HepG2 (cell line): Measurements from ENCODE around the gene EDEM1. TPM values are rescaled to one million over a fixed set of nuclear protein-coding genes. Genes with fewer than 3 reads are reported as not detected.

Experiments used
- ATAC-seq: fragments of 200-7000 bp; cut with Tn5 transposase; 3 replicates; pipeline ENCODE4 v1.9.1; 2020; ENCODE audit warnings: mild to moderate bottlenecking, moderate library complexity
- BruUV-seq: library from RNA; stranded (reverse); fragments of 400-500 nt; replicated peaks from 2 replicates; lab custom pipeline; 2021; lab: Mats Ljungman, UMichigan
- CTCF ChIA-PET: fragments of 300-600 bp; formaldehyde crosslinking; extraction: SDS; loops from one replicate; lab custom pipeline; 2021; ENCODE audit warnings: low total read pairs, inconsistent platforms, low intra/inter-chr PET ratio; lab: Yijun Ruan, JAX
- POLR2A ChIA-PET: fragments of 350-600 bp; sonication (Branson Sonifier 250); formaldehyde crosslinking; loops from one replicate; lab custom pipeline; 2020; ENCODE audit warnings: antibody characterized with exemption, inconsistent platforms; lab: Yijun Ruan, JAX
- DNase-seq: peaks from one replicate; pipeline ENCODE4 v3.0.0-alpha.2; 2015; ENCODE audit warnings: low spot score
- FAIRE-seq: peaks from 3 replicates; lab custom pipeline; 2011; peaks lifted over from hg19 to GRCh38; lab: Jason Lieb, UNC
- H2AFZ ChIP-seq: one replicate; pipeline ENCODE4 v1.6.1; 2011; ENCODE audit warnings: low read length, inconsistent platforms
- H3K27ac ChIP-seq: fragments of 300-600 bp; 3 replicates; pipeline ENCODE4 v1.8.0; 2011; ENCODE audit warnings: mixed run types, mild to moderate bottlenecking, mixed read lengths, low read length, inconsistent platforms; ENCODE audit not compliant: insufficient read depth; ENCODE audit errors: extremely low read length
- H3K27me3 ChIP-seq, 2 experiments: fragments of 200-600 bp in 1 of 2; 2 replicates in 1 of 2; 3 replicates in 1 of 2; pipeline versions ENCODE4 v1.6.0 to v1.8.0; 2011; ENCODE audit warnings: low read length in 2 of 2, mild to moderate bottlenecking in 2 of 2, moderate library complexity in 2 of 2, inconsistent platforms in 1 of 2; ENCODE audit not compliant: insufficient read depth in 2 of 2, control insufficient read depth in 1 of 2
- H3K36me3 ChIP-seq, 2 experiments: fragments of 200-600 bp in 1 of 2; replicated peaks in 1 of 2; 2 replicates in 1 of 2; 3 replicates in 1 of 2; pipeline versions ENCODE4 v1.5.1 to v1.8.0; 2011; ENCODE audit warnings: low read length in 2 of 2, inconsistent platforms in 1 of 2; ENCODE audit not compliant: insufficient read depth in 2 of 2, control insufficient read depth in 1 of 2
- H3K4me1 ChIP-seq: 2 replicates; pipeline ENCODE4 v1.5.1; 2012; ENCODE audit warnings: low read length, inconsistent platforms; ENCODE audit not compliant: insufficient read depth
- H3K4me2 ChIP-seq: 2 replicates; pipeline ENCODE4 v1.6.0; 2011; ENCODE audit warnings: low read depth, low read length, inconsistent platforms
- H3K4me3 ChIP-seq, 3 experiments: fragments of 200-600 bp in 1 of 3; sonication (generic), shearing (Covaris generic) in 1 of 3; replicated peaks in 1 of 3; 2 replicates each; pipeline ENCODE4 v1.5.1; 2011 to 2016; ENCODE audit warnings: low read length in 3 of 3, inconsistent platforms in 2 of 3, low read depth in 2 of 3, mild to moderate bottlenecking in 2 of 3, control low read depth in 1 of 3, mixed read lengths in 1 of 3; ENCODE audit not compliant: insufficient read depth in 1 of 3
- H3K79me2 ChIP-seq: one replicate; pipeline ENCODE4 v1.6.1; 2011; ENCODE audit warnings: low read length, inconsistent platforms; ENCODE audit not compliant: insufficient read depth
- H3K9ac ChIP-seq: 2 replicates; pipeline ENCODE4 v1.6.0; 2011; ENCODE audit warnings: mild to moderate bottlenecking, low read depth, low read length, inconsistent platforms; ENCODE audit not compliant: insufficient read depth
- H3K9me3 ChIP-seq: 2 replicates; pipeline ENCODE4 v1.5.1; 2012; ENCODE audit warnings: mild to moderate bottlenecking, low read length
- H4K20me1 ChIP-seq: 2 replicates; pipeline ENCODE4 v1.6.0; 2011; ENCODE audit warnings: inconsistent platforms, mild to moderate bottlenecking, low read length, moderate library complexity; ENCODE audit not compliant: insufficient read depth
- ARNT2 ChIP-seq: sonication (generic); formaldehyde crosslinking; IDR thresholded peaks from 2 replicates; pipeline ENCODE4 v1.8.0; 2022; ENCODE audit warnings: mild to moderate bottlenecking, low read depth, missing genetic modification reagents, moderate library complexity
- ATF7 ChIP-seq, 2 experiments: fragments of 450-650 bp in 1 of 2; sonication (generic) in 1 of 2; formaldehyde crosslinking in 1 of 2; IDR thresholded peaks; 2 replicates each; pipeline versions ENCODE4 v1.4.0 to v1.6.1; 2016 to 2020; ENCODE audit warnings: antibody characterized with exemption in 1 of 2, mild to moderate bottlenecking in 1 of 2, missing genetic modification reagents in 1 of 2
- IKZF4 ChIP-seq: sonication (generic); formaldehyde crosslinking; IDR thresholded peaks from 2 replicates; pipeline ENCODE4 v1.5.1; 2020; ENCODE audit warnings: borderline replicate concordance, mild to moderate bottlenecking, low read depth, missing genetic modification reagents; ENCODE audit errors: not compliant biosample characterization
- MYC ChIP-seq: sonication (generic); formaldehyde crosslinking; IDR thresholded peaks from 2 replicates; pipeline ENCODE4 v1.9.0; 2021; ENCODE audit warnings: missing genetic modification reagents, borderline replicate concordance
- NCOA5 ChIP-seq: sonication (generic); formaldehyde crosslinking; IDR thresholded peaks from 2 replicates; pipeline ENCODE4 v1.4.0; 2020; ENCODE audit warnings: missing genetic modification reagents
- THYN1 ChIP-seq: sonication (generic); formaldehyde crosslinking; IDR thresholded peaks from 2 replicates; pipeline ENCODE4 v1.8.1; 2023; ENCODE audit warnings: low read depth, mild to moderate bottlenecking, moderate library complexity, missing genetic modification reagents, borderline replicate concordance
- ZNF180 ChIP-seq: sonication (generic); formaldehyde crosslinking; IDR thresholded peaks from 2 replicates; pipeline ENCODE4 v1.4.0; 2020; ENCODE audit warnings: low read depth, missing genetic modification reagents, borderline replicate concordance
- ZNF350 ChIP-seq: sonication (generic); formaldehyde crosslinking; IDR thresholded peaks from 2 replicates; pipeline ENCODE4 v1.4.0; 2020; ENCODE audit warnings: mild to moderate bottlenecking, low read depth, missing genetic modification reagents, borderline replicate concordance
- ZNF431 ChIP-seq: sonication (generic); formaldehyde crosslinking; IDR thresholded peaks from 2 replicates; pipeline ENCODE4 v1.9.0; 2022; ENCODE audit warnings: missing genetic modification reagents, low read depth, mild to moderate bottlenecking, borderline replicate concordance
- ZNF546 ChIP-seq: sonication (generic); formaldehyde crosslinking; conservative IDR thresholded peaks from 2 replicates; pipeline ENCODE4 v1.8.1; 2023; ENCODE audit warnings: mild to moderate bottlenecking, missing genetic modification reagents
- ZNF569 ChIP-seq: sonication (generic); formaldehyde crosslinking; IDR thresholded peaks from 2 replicates; pipeline ENCODE4 v1.5.0; 2020; ENCODE audit warnings: mild to moderate bottlenecking, missing genetic modification reagents, moderate library complexity, borderline replicate concordance
- ZNF737 ChIP-seq: sonication (generic); formaldehyde crosslinking; IDR thresholded peaks from 2 replicates; pipeline ENCODE4 v1.5.0; 2020; ENCODE audit warnings: missing genetic modification reagents, mild to moderate bottlenecking, borderline replicate concordance
- ZNF781 ChIP-seq: sonication (generic); formaldehyde crosslinking; IDR thresholded peaks from 2 replicates; pipeline ENCODE4 v1.5.1; 2020; ENCODE audit warnings: borderline replicate concordance, mild to moderate bottlenecking, missing genetic modification reagents; ENCODE audit errors: not compliant biosample characterization
- WGBS: methylation state at CpG from one replicate; pipeline ENCODE4 v1.1.6; 2017; ENCODE audit warnings: low lambda C conversion rate; 5-methylcytosine and 5-hydroxymethylcytosine counted together
- in situ Hi-C: cut with HindIII; loops from 2 replicates; pipeline ENCODE4 v1.10.0; 2017; ENCODE audit warnings: low pct_unique_long_range_greater_than_20kb; ENCODE audit not compliant: extremely low pct_ligation_motif_present
- intact Hi-C: fragments of 100-400 bp; cut with micrococcal nuclease; formaldehyde crosslinking; loops from one replicate; pipeline ENCODE4 v1.10.0; 2022; ENCODE audit not compliant: unreplicated experiment
- polyA plus RNA-seq, 8 experiments: library from polyadenylated mRNA; depleted of rRNA in 3 of 8; stranded (reverse) in 7 of 8; unstranded in 1 of 8; fragments of >200 nt; fragmentation: Illumina TruSeq in 4 of 8; extraction: Trizol in 4 of 8; gene quantifications; 2 replicates each; pipeline versions ENCODE4 v1.2.1 to v1.2.3, GENCODE V29; 2011 to 2016; ENCODE audit warnings: low read depth in 4 of 8, missing spikeins in 1 of 8, mixed read lengths in 1 of 8; ENCODE audit not compliant: insufficient read depth in 1 of 8
- total RNA-seq, 5 experiments: library from RNA; depleted of rRNA; stranded (reverse); fragments of >200 nt; fragmentation: Illumina TruSeq; extraction: Trizol; gene quantifications; 2 replicates each; pipeline ENCODE4 v1.2.3, GENCODE V29; 2016; ENCODE audit warnings: low read depth in 1 of 5
- TF ChIP-seq, protein P1 (sequence below): sonication (generic); formaldehyde crosslinking; IDR thresholded peaks from 2 replicates; pipeline ENCODE4 v1.4.0; 2020; ENCODE audit warnings: missing genetic modification reagents, borderline replicate concordance
- TF ChIP-seq, protein P2 (sequence below): sonication (generic); formaldehyde crosslinking; IDR thresholded peaks from 2 replicates; pipeline ENCODE4; 2020; ENCODE audit warnings: missing genetic modification reagents, mild to moderate bottlenecking, borderline replicate concordance
- TF ChIP-seq, protein P3 (sequence below): IDR thresholded peaks from 2 replicates; pipeline ENCODE4 v1.6.1; 2018; ENCODE audit warnings: missing genetic modification reagents

Gene EDEM1
- total and polyA plus RNA-seq, 2 of the 13 experiments (the other 11 are each of a cell fraction or from before 2014, with no cell fraction given) = 13.8 to 25.8 TPM

DNA sequence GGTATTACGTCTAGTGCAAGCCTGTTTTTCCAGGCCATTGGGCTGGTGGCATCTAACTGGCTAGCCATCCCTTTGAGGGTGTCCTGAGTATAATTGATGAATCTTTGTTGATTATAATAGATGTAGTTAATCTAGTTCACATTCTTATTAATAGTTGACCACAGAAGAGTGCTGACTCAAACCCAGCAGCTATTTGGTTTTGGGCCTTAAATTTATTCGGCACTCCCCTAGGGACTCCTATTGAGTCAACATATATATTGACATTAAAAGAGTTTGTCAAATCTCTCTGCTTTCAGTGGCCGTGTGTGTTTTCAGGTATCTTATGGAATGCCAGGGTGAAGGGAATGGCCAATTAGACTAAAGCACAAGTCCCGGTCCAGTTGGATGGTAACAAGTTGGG lies 45.7 kb upstream of the EDEM1 start:
- CTCF ChIA-PET = no interaction called here
- in situ Hi-C loops = no loop called here
- H3K4me3 ChIP-seq = no peak overlapping the region
- H3K79me2 ChIP-seq = peaks cover 92% of the 10 kb centered on the region
- intact Hi-C loops = no loop called here
- no TSS peak for BruUV-seq
- no peak for DNase-seq
- WGBS = 93% methylated on average over 4 of the region's 4 CpGs
- H3K27ac ChIP-seq = no peak overlapping the region
- no peaks in the 10 kb centered on the region for H3K9me3 ChIP-seq
- no peak for ATAC-seq
- no peak overlapping the region for H3K4me2 ChIP-seq
- H4K20me1 ChIP-seq = peaks cover 14% of the 10 kb centered on the region; the same call in 1 of the 2 replicates
- H3K36me3 ChIP-seq = 0 out of 5 replicates have a peak, but pooled peaks cover 0 to 8% of the 10 kb centered on the region in 2 experiments
- no peaks in the 10 kb centered on the region for H3K27me3 ChIP-seq
- no peak overlapping the region for H3K9ac ChIP-seq
- TF ChIP-seq ARNT2 = no peak
- TF ChIP-seq, protein P1, sequence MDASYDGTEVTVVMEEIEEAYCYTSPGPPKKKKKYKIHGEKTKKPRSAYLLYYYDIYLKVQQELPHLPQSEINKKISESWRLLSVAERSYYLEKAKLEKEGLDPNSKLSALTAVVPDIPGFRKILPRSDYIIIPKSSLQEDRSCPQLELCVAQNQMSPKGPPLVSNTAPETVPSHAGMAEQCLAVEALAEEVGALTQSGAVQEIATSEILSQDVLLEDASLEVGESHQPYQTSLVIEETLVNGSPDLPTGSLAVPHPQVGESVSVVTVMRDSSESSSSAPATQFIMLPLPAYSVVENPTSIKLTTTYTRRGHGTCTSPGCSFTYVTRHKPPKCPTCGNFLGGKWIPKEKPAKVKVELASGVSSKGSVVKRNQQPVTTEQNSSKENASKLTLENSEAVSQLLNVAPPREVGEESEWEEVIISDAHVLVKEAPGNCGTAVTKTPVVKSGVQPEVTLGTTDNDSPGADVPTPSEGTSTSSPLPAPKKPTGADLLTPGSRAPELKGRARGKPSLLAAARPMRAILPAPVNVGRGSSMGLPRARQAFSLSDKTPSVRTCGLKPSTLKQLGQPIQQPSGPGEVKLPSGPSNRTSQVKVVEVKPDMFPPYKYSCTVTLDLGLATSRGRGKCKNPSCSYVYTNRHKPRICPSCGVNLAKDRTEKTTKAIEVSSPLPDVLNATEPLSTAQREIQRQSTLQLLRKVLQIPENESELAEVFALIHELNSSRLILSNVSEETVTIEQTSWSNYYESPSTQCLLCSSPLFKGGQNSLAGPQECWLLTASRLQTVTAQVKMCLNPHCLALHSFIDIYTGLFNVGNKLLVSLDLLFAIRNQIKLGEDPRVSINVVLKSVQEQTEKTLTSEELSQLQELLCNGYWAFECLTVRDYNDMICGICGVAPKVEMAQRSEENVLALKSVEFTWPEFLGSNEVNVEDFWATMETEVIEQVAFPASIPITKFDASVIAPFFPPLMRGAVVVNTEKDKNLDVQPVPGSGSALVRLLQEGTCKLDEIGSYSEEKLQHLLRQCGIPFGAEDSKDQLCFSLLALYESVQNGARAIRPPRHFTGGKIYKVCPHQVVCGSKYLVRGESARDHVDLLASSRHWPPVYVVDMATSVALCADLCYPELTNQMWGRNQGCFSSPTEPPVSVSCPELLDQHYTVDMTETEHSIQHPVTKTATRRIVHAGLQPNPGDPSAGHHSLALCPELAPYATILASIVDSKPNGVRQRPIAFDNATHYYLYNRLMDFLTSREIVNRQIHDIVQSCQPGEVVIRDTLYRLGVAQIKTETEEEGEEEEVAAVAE = no peak
- TF ChIP-seq MYC (CRISPR knock-in tag) = no peak
- no peak for TF ChIP-seq ZNF431 (CRISPR knock-in tag)
- TF ChIP-seq ATF7 (IDR thresholded peaks at IDR 0.05) = no peak
- no peak for TF ChIP-seq ATF7 (CRISPR knock-in tag; IDR thresholded peaks at IDR 0.05)
- TF ChIP-seq NCOA5 (CRISPR knock-in tag) = no peak
- TF ChIP-seq IKZF4 (CRISPR knock-in tag) = no peak
- no peak for TF ChIP-seq ZNF180 (CRISPR knock-in tag)
- no peak for TF ChIP-seq ZNF781 (CRISPR knock-in tag)
- no peak for TF ChIP-seq THYN1
- TF ChIP-seq ZNF546 (CRISPR knock-in tag) = no peak
- TF ChIP-seq ZNF569 (CRISPR knock-in tag) = no peak
- TF ChIP-seq ZNF737 (CRISPR knock-in tag) = no peak
- no peak for TF ChIP-seq ZNF350 (CRISPR knock-in tag)
- TF ChIP-seq, protein P2, sequence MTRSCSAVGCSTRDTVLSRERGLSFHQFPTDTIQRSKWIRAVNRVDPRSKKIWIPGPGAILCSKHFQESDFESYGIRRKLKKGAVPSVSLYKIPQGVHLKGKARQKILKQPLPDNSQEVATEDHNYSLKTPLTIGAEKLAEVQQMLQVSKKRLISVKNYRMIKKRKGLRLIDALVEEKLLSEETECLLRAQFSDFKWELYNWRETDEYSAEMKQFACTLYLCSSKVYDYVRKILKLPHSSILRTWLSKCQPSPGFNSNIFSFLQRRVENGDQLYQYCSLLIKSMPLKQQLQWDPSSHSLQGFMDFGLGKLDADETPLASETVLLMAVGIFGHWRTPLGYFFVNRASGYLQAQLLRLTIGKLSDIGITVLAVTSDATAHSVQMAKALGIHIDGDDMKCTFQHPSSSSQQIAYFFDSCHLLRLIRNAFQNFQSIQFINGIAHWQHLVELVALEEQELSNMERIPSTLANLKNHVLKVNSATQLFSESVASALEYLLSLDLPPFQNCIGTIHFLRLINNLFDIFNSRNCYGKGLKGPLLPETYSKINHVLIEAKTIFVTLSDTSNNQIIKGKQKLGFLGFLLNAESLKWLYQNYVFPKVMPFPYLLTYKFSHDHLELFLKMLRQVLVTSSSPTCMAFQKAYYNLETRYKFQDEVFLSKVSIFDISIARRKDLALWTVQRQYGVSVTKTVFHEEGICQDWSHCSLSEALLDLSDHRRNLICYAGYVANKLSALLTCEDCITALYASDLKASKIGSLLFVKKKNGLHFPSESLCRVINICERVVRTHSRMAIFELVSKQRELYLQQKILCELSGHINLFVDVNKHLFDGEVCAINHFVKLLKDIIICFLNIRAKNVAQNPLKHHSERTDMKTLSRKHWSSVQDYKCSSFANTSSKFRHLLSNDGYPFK (CRISPR knock-in tag) = no peak
- TF ChIP-seq, protein P3, sequence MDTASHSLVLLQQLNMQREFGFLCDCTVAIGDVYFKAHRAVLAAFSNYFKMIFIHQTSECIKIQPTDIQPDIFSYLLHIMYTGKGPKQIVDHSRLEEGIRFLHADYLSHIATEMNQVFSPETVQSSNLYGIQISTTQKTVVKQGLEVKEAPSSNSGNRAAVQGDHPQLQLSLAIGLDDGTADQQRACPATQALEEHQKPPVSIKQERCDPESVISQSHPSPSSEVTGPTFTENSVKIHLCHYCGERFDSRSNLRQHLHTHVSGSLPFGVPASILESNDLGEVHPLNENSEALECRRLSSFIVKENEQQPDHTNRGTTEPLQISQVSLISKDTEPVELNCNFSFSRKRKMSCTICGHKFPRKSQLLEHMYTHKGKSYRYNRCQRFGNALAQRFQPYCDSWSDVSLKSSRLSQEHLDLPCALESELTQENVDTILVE = no peak
- POLR2A ChIA-PET = no interaction called here
- H2AFZ ChIP-seq = no peak overlapping the region
- FAIRE-seq = no peak
- H3K4me1 ChIP-seq = peaks cover 32% of the 10 kb centered on the region
